K562 (cell line): ENCODE results near the gene GPM6B.

Source experiments
- FOXJ2 ChIP-seq: fragments of 200-800 bp; sonication (Bioruptor generic); IDR thresholded peaks from 2 replicates; pipeline ENCODE4 v1.6.1; 2016; ENCODE audit warnings: missing genetic modification characterization, missing compliant biosample characterization
- TF ChIP-seq, protein P1 (sequence below), 3 experiments: fragments of 200-800 bp in 1 of 3; fragments of 250-450 bp in 1 of 3; fragments of 450-650 bp in 1 of 3; sonication (Bioruptor Pico) in 1 of 3; sonication (Bioruptor generic) in 1 of 3; formaldehyde crosslinking in 1 of 3; IDR thresholded peaks; 2 replicates each; pipeline versions ENCODE4 v1.6.1 to v1.8.0; 2016 to 2022; ENCODE audit warnings: mild to moderate bottlenecking in 2 of 3, missing genetic modification characterization in 2 of 3, missing compliant biosample characterization in 1 of 3, moderate library complexity in 1 of 3

DNA sequence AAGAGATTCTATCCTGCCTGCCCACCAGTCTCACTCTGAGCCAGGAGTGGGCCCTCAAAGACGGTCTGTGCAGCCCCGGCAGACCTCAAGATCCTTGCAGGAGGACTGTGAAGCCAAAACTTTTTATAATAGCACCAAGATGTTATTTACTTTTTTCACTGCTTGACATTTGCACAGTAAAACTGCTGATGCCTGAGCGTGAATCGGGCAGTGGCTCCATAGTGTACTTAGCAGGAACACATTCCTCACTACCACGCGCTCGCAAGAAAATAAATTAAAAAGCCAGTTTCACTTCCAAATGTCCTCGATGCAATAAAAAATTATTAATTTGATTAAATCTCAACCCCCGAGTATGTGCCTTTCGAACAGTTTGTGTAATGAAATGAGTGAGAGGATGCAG lies 22.5 kb downstream of the GPM6B start:
- TF ChIP-seq, protein P1, sequence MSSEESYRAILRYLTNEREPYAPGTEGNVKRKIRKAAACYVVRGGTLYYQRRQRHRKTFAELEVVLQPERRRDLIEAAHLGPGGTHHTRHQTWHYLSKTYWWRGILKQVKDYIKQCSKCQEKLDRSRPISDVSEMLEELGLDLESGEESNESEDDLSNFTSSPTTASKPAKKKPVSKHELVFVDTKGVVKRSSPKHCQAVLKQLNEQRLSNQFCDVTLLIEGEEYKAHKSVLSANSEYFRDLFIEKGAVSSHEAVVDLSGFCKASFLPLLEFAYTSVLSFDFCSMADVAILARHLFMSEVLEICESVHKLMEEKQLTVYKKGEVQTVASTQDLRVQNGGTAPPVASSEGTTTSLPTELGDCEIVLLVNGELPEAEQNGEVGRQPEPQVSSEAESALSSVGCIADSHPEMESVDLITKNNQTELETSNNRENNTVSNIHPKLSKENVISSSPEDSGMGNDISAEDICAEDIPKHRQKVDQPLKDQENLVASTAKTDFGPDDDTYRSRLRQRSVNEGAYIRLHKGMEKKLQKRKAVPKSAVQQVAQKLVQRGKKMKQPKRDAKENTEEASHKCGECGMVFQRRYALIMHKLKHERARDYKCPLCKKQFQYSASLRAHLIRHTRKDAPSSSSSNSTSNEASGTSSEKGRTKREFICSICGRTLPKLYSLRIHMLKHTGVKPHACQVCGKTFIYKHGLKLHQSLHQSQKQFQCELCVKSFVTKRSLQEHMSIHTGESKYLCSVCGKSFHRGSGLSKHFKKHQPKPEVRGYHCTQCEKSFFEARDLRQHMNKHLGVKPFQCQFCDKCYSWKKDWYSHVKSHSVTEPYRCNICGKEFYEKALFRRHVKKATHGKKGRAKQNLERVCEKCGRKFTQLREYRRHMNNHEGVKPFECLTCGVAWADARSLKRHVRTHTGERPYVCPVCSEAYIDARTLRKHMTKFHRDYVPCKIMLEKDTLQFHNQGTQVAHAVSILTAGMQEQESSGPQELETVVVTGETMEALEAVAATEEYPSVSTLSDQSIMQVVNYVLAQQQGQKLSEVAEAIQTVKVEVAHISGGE (CRISPR knock-in tag; IDR thresholded peaks at IDR 0.05) = no peak
- TF ChIP-seq FOXJ2 (tag) = no peak
